ENCODE data around the gene POU2F2. TPM values are rescaled to one million over a fixed set of nuclear protein-coding genes. Genes with fewer than 3 reads are reported as not detected.

The POU2F2 gene
- total and polyA plus RNA-seq, 9 of the 15 experiments (the other 6 are each of a cell fraction or from before 2014, with no cell fraction given) = 0.03 to 0.68 (median 0.14) TPM

DNA sequence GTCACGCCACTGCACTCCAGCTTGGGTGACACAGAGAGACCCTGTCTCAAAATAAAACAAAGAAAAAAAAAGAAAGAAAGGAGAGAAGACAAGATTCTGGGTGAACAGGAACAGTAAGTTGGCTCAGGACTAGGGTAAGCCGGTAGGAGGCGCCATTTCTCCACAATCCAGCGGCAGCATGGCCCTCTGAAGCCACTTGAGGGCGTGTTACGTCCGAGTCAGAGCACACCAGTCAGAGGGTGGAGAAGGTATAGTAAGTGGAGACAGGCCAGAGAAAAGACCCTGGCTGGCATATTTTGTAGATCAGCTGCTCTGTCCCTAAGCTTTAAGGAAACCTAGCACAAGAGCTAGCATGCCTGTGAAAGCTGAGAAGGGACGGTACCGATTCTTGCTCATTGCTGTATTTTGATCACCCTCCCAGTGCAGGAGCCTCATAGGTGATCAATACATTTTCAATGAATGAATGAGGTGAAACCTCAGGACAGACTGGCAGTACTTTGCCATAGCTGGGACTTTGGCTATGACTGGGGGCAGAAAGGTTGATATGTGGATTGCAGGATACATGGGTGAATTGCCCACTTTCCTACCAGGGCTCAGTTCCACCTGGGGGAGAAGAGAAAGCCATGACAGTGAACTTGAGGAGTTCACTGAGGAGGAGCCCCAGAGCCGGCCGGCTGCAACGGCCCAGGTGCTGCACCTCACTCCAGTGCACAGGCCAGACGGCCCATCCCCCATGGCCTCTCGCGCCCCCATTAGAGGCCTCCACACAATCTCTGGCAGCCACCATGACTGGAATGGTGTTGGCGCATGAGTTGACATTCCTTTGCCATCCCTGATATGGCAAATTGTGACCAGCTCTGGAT lies 23.5 kb downstream of the POU2F2 start:
- Histone ChIP-seq H3K4me2 (ENCODE audit: insufficient read depth, low read length) (no peak overlapping the region), H2AFZ (ENCODE audit: low read depth, low read length) (peak overlapping the region; percentile 57; the same call in 1 of the 2 replicates), H3K4me3 (no peak overlapping the region), H3K9ac (ENCODE audit: insufficient read depth in 1 of 2, low read depth in 2 of 2, low read length in 2 of 2) (no peak overlapping the region; a peak in 1 of 4 replicates), H3K27ac (ENCODE audit: extremely low read depth, low read depth, low read length) (no peak overlapping the region), H3K79me2 (ENCODE audit: control insufficient read depth, insufficient read depth, low read length) (no peaks in the 10 kb centered on the region), H3K27me3 (ENCODE audit: control insufficient read depth in 2 of 2, insufficient read depth in 2 of 2, low read length in 2 of 2) (peaks cover under 1 to 19% of the 10 kb centered on the region in 2 experiments; a peak in 2 of 5 replicates), H3K9me3 (replicated peaks; ENCODE audit: control insufficient read depth, insufficient read depth, low read depth, low read length) (no peaks in the 10 kb centered on the region), H4K20me1 (replicated peaks; ENCODE audit: control insufficient read depth, insufficient read depth, low read length) (0 out of 2 replicates have a peak, but pooled peaks cover under 1% of the 10 kb centered on the region), H3K9me1 (ENCODE audit: control insufficient read depth, insufficient read depth, low read length) (no peaks in the 10 kb centered on the region), H3K36me3 (ENCODE audit: control insufficient read depth, insufficient read depth, low read length) (no peaks in the 10 kb centered on the region), H3K4me1 (replicated peaks in 1 of 2; ENCODE audit: control insufficient read depth in 2 of 2, insufficient read depth in 2 of 2, low read length in 2 of 2) (peaks cover 0 to 5% of the 10 kb centered on the region in 2 experiments; a peak in 2 of 5 replicates)
- DNase-seq (ENCODE audit: extremely low read depth in 1 of 4, low spot score in 3 of 4) (peak; percentile 85 to 91 (median 87)), ATAC-seq (peak; percentile 98), FAIRE-seq (peak; percentile 93)
- in situ Hi-C loops (cut with MboI) = loop anchor here (5.0 to 25.0 kb wide), 2 partner anchors 324 to 429 kb away; partner anchors contain the start of gene CEACAM1
- WGBS (ENCODE audit: insufficient coverage, low coverage, missing lambda C conversion rate) = 15% methylated on average over 16 of the region's 16 CpGs
- intact Hi-C loops (cut with micrococcal nuclease) = loop anchor here (1.0 kb wide), 2 partner anchors 76 to 325 kb away; no protein-coding TSS in a partner anchor
- CTCF ChIA-PET (ENCODE audit: low intra/inter-chr PET ratio) = interaction anchor here (0.5 to 2.1 kb wide), 20 partner anchors 10 to 420 kb away, joined by 3 to 24 read pairs (median 3); partner anchors contain the start of genes CEACAM1, CNFN and MEGF8
- BruUV-seq (replicated peaks) = no TSS peak
- POLR2A ChIA-PET = no interaction called here
- TF ChIP-seq RFX7 (CRISPR knock-in tag; IDR thresholded peaks at IDR 0.05) (no peak), ARID2 (IDR thresholded peaks at IDR 0.05) (peak; percentile 99), DEAF1 (CRISPR knock-in tag; IDR thresholded peaks at IDR 0.05) (peak; percentile 96), SRSF1 (IDR thresholded peaks at IDR 0.05; ENCODE audit: low read depth, low read length) (no peak), ETV1 (tag; conservative IDR thresholded peaks at IDR 0.05; ENCODE audit: low read depth) (no peak), ZNF277 (CRISPR knock-in tag; IDR thresholded peaks at IDR 0.05; ENCODE audit: borderline replicate concordance) (no peak), CXXC5 (CRISPR knock-in tag; IDR thresholded peaks at IDR 0.05) (peak; percentile 40; the same call in 1 of the 2 replicates), HLTF (IDR thresholded peaks at IDR 0.05) (no peak), JUN (IDR thresholded peaks at IDR 0.05; ENCODE audit: borderline replicate concordance, low read depth, low read length) (no peak), JUN (CRISPR knock-in tag; IDR thresholded peaks at IDR 0.05; ENCODE audit: borderline replicate concordance) (no peak), ZNF23 (CRISPR knock-in tag; IDR thresholded peaks at IDR 0.05) (no peak), SP1 (CRISPR knock-in tag; IDR thresholded peaks at IDR 0.05) (peak; percentile 39; the same call in 1 of the 2 replicates), ZNF583 (CRISPR knock-in tag; IDR thresholded peaks at IDR 0.05) (0 out of 2 replicates have a peak, but pooled peaks have one; percentile 25), ZNF639 (CRISPR knock-in tag; conservative IDR thresholded peaks at IDR 0.05 in 1 of 2, IDR thresholded peaks at IDR 0.05 in 1 of 2) (no peak), CBFB (CRISPR knock-in tag; IDR thresholded peaks at IDR 0.05) (no peak)

Data from K562 (cell line).